Tongue (tissue), 2 donors: ENCODE results near the gene LIPC. TPM values are rescaled to one million over a fixed set of nuclear protein-coding genes. Genes with fewer than 3 reads are reported as not detected.

Source experiments
- small RNA-seq: library from RNA; depleted of rRNA; stranded (forward); fragments of <200 nt; gene quantifications from one replicate; pipeline ENCODE3, GENCODE V24; 2014; ENCODE audit warnings: low replicate concordance
- total RNA-seq: library from RNA; depleted of rRNA; stranded (reverse); fragments of >200 nt; gene quantifications from one replicate; pipeline ENCODE4 v1.2.3, GENCODE V29; 2014

The LIPC gene
- total RNA-seq, 1 donor from 2014 or later = 1.0 TPM

Small RNAs within 50 kb of the gene (small RNA-seq; reads per million reads assigned to genes)
- not detected for gene AC084781.2
